ENCODE results near the gene RTP3.

Gene RTP3

DNA sequence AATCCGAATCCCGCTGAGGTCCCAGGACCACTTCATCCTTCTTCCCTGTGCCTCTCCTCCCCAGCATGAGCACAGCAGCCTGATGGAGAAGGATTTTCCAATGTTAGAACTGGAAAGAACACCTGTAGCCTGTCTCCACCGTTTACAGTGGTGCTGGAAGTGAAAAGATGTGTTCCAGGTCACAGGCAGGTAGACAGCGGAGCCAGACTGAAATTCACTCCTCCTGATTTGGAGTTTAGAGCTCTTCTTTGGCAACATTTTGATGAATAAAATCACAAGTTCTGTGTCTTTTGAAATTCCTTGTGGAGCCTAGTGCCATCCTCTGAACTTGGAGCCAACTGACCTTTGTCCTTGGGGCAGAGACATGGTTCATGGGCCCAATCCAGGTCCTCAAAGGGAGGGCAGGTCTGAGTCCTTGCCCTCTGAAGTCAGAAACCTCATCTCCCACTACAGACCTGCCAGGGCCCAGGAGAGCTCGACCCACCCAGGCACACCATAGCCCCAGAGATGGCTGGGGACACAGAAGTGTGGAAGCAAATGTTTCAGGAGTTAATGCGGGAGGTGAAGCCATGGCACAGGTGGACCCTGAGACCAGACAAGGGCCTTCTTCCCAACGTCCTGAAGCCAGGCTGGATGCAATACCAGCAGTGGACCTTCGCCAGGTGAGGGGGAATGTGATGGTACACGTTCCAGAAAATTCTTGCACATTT is at the start of gene RTP3:
TSS of gene RTP3 (plus strand) at position 421 of the 710 bp plus-strand sequence. CDS start at position 508, 87 bp downstream.
- H3K27me3 ChIP-seq (ENCODE audit: control insufficient read depth in 1 of 2, insufficient read depth in 2 of 2, low read length in 2 of 2) = no peaks in the 10 kb centered on the region
- H3K4me3 ChIP-seq (ENCODE audit: low read depth in 1 of 2, low read length in 2 of 2) = no peak within 1 kb of the TSS
- no peaks in the 10 kb centered on the region for H3K9me3 ChIP-seq (ENCODE audit: low read length)
- H3K9ac ChIP-seq (ENCODE audit: low read length) = no peak within 1 kb of the TSS
- peaks cover 10% of the 10 kb centered on the region for H3K4me1 ChIP-seq (ENCODE audit: insufficient read depth, low read length)
- no peaks in the 10 kb centered on the region for H3K36me3 ChIP-seq (ENCODE audit: insufficient read depth, low read length)
- no peak within 1 kb of the TSS for H3K27ac ChIP-seq (ENCODE audit: low read depth, low read length)

GRCh38 chr3:46448721-46449120 is 49.1 kb upstream of the RTP3 start:
- Histone ChIP-seq H3K9ac (ENCODE audit: low read length) (no peak overlapping the region), H3K27me3 (ENCODE audit: control insufficient read depth in 1 of 2, insufficient read depth in 2 of 2, low read length in 2 of 2) (no peaks in the 10 kb centered on the region), H3K36me3 (ENCODE audit: insufficient read depth, low read length) (no peaks in the 10 kb centered on the region), H3K9me3 (ENCODE audit: low read length) (no peaks in the 10 kb centered on the region), H3K27ac (ENCODE audit: low read depth, low read length) (no peak overlapping the region), H3K4me1 (ENCODE audit: insufficient read depth, low read length) (no peaks in the 10 kb centered on the region), H3K4me3 (ENCODE audit: low read depth in 1 of 2, low read length in 2 of 2) (no peak overlapping the region)

DNA sequence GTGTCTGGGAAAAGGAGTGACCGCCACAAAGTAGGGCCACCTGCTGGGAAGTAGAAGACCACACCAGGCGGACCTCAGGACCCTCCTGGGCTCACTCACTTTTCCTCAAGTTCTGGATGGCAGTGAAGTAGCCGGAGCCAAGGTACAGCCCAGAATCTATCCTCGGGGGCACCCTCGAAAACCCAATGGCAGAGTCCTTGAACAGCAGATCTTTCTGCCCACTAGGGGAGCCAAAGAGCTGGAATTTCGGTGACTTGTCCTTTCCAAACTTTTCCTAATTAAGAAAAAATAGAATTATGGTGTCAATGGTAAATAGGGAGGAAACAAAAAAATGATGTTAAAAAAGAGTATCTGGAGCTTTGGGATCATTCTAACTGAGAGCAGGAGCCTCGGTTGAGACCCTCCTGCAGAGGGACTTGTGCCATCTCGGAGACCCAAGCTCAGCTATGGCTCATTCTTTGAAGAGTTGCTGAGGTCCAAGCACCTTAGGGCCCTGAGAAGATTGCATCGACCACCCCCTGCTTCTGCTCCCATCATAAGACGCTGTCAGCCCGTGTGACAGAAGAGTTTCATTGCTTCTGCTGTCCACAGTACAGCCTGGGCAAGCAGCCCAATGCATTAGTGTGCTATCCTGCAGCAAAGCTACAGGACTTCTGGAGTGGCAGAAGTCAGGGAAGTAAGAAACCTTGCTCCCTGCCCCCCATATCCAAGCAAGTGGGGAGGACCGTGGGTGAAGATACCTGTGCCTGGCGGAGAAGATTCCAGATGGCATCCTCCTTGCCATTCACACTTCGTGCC is 47.8 kb upstream of the RTP3 start:
- Histone ChIP-seq H3K36me3 (ENCODE audit: insufficient read depth, low read length) (no peaks in the 10 kb centered on the region), H3K9me3 (ENCODE audit: low read length) (no peaks in the 10 kb centered on the region), H3K4me3 (ENCODE audit: low read depth in 1 of 2, low read length in 2 of 2) (no peak overlapping the region), H3K27me3 (ENCODE audit: control insufficient read depth in 1 of 2, insufficient read depth in 2 of 2, low read length in 2 of 2) (no peaks in the 10 kb centered on the region), H3K4me1 (ENCODE audit: insufficient read depth, low read length) (no peaks in the 10 kb centered on the region), H3K27ac (ENCODE audit: low read depth, low read length) (no peak overlapping the region), H3K9ac (ENCODE audit: low read length) (no peak overlapping the region)

DNA sequence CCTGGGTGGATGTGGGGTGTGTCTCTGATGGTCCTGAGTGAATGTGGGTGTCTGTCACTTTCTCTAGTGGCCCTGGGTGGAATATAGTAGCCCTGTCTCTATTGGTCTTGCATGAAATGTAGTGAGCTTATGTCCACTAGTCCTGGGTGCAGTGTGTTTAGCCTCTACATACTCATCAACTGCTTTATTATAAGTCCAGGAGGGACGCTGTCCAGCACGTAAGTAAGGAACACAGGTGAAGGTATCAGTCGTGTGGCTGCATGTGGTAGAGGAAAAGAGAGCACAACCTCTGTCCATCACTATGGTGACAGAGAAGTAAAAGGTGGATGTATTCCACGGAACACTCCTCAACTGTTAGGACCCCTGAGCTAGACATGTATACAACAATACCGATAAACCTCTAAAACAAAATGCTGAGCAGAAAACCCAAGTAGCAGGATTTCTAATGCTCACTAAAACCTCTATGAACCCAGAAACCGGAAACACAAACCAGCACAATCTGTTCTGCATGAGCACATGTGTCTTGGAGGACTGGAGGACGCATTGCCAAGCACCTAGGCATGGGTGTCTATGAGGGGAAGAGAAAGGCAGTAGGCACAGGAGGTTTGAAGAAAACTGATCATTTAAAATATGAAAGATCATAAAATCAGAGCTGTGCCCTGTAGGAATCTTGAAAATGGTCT is 44.1 kb upstream of the RTP3 start:
- no peaks in the 10 kb centered on the region for H3K4me1 ChIP-seq (ENCODE audit: insufficient read depth, low read length)
- no peak overlapping the region for H3K9ac ChIP-seq (ENCODE audit: low read length)
- H3K9me3 ChIP-seq (ENCODE audit: low read length) = no peaks in the 10 kb centered on the region
- H3K27ac ChIP-seq (ENCODE audit: low read depth, low read length) = no peak overlapping the region
- H3K27me3 ChIP-seq (ENCODE audit: control insufficient read depth in 1 of 2, insufficient read depth in 2 of 2, low read length in 2 of 2) = no peaks in the 10 kb centered on the region
- no peak overlapping the region for H3K4me3 ChIP-seq (ENCODE audit: low read depth in 1 of 2, low read length in 2 of 2)
- H3K36me3 ChIP-seq (ENCODE audit: insufficient read depth, low read length) = no peaks in the 10 kb centered on the region

- Histone ChIP-seq H3K9ac (ENCODE audit: low read length) (no peak overlapping the region), H3K4me3 (ENCODE audit: low read depth in 1 of 2, low read length in 2 of 2) (no peak overlapping the region), H3K27ac (ENCODE audit: low read depth, low read length) (no peak overlapping the region), H3K36me3 (ENCODE audit: insufficient read depth, low read length) (no peaks in the 10 kb centered on the region), H3K4me1 (ENCODE audit: insufficient read depth, low read length) (no peaks in the 10 kb centered on the region), H3K27me3 (ENCODE audit: control insufficient read depth in 1 of 2, insufficient read depth in 2 of 2, low read length in 2 of 2) (no peaks in the 10 kb centered on the region), H3K9me3 (ENCODE audit: low read length) (no peaks in the 10 kb centered on the region)
Measured at GRCh38 chr3:46454209-46454595, 43.6 kb upstream of the RTP3 start.

- no peak overlapping the region for H3K9ac ChIP-seq (ENCODE audit: low read length)
- H3K36me3 ChIP-seq (ENCODE audit: insufficient read depth, low read length) = no peaks in the 10 kb centered on the region
- H3K27me3 ChIP-seq (ENCODE audit: control insufficient read depth in 1 of 2, insufficient read depth in 2 of 2, low read length in 2 of 2) = no peaks in the 10 kb centered on the region
- no peak overlapping the region for H3K27ac ChIP-seq (ENCODE audit: low read depth, low read length)
- H3K9me3 ChIP-seq (ENCODE audit: low read length) = no peaks in the 10 kb centered on the region
- H3K4me1 ChIP-seq (ENCODE audit: insufficient read depth, low read length) = no peaks in the 10 kb centered on the region
- no peak overlapping the region for H3K4me3 ChIP-seq (ENCODE audit: low read depth in 1 of 2, low read length in 2 of 2)
Measured at GRCh38 chr3:46454606-46455005, 43.2 kb upstream of the RTP3 start.

DNA sequence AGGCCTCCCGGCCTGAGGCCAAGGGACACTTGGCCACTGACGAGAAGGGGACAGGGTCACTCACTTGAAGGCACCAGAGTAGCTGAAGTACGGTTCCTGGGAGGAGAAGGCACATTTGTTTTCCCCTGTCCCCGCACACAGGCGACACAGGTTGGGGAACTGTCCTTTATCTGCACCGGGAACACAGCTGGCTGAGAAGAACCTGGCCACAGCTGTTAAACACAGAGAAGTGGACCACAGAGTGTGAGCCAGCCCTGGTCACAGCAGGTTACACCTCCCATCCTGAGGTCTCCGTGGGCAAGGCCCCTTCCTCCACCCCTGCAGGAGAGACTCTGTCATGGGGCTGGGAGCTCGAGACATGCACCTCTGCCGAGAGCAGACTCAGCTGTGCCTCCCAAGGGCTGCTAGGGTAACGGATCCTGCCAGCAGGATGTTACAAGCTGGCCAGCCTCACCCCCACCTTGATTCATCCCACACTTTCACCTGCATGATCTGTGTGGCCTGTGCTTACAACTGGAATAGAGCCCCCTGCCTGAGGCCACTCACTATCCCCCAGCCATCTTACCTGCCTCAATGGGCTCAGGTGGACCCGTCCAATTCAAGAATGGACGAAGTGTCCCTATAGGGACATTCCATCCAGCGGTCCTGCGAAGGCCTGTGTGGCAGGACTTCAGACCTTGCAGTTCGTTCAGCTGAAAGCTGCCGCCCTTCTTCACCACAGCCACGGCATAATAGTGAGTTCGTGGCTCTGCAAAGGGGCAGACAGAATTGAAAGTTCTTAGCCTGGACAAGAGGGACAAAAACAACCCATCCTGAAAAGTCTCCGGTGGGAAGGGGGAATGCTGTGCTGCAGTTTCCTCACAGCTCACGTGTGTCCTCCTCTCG is 42.3 kb upstream of the RTP3 start:
- H3K36me3 ChIP-seq (ENCODE audit: insufficient read depth, low read length) = no peaks in the 10 kb centered on the region
- no peak overlapping the region for H3K27ac ChIP-seq (ENCODE audit: low read depth, low read length)
- no peaks in the 10 kb centered on the region for H3K4me1 ChIP-seq (ENCODE audit: insufficient read depth, low read length)
- no peak overlapping the region for H3K9ac ChIP-seq (ENCODE audit: low read length)
- no peaks in the 10 kb centered on the region for H3K27me3 ChIP-seq (ENCODE audit: control insufficient read depth in 1 of 2, insufficient read depth in 2 of 2, low read length in 2 of 2)
- H3K9me3 ChIP-seq (ENCODE audit: low read length) = no peaks in the 10 kb centered on the region
- no peak overlapping the region for H3K4me3 ChIP-seq (ENCODE audit: low read depth in 1 of 2, low read length in 2 of 2)

- H3K4me3 ChIP-seq (ENCODE audit: low read depth in 1 of 2, low read length in 2 of 2) = no peak overlapping the region
- H3K4me1 ChIP-seq (ENCODE audit: insufficient read depth, low read length) = no peaks in the 10 kb centered on the region
- no peak overlapping the region for H3K9ac ChIP-seq (ENCODE audit: low read length)
- no peaks in the 10 kb centered on the region for H3K36me3 ChIP-seq (ENCODE audit: insufficient read depth, low read length)
- no peak overlapping the region for H3K27ac ChIP-seq (ENCODE audit: low read depth, low read length)
- no peaks in the 10 kb centered on the region for H3K27me3 ChIP-seq (ENCODE audit: control insufficient read depth in 1 of 2, insufficient read depth in 2 of 2, low read length in 2 of 2)
- no peaks in the 10 kb centered on the region for H3K9me3 ChIP-seq (ENCODE audit: low read length)
Measured at GRCh38 chr3:46456118-46456517, 41.7 kb upstream of the RTP3 start.

- Histone ChIP-seq H3K27me3 (ENCODE audit: control insufficient read depth in 1 of 2, insufficient read depth in 2 of 2, low read length in 2 of 2) (peaks cover 6 to 27% of the 10 kb centered on the region in 2 donors), H3K4me3 (ENCODE audit: low read depth in 1 of 2, low read length in 2 of 2) (no peak overlapping the region)
Measured at GRCh38 chr3:46460051-46460450, 37.7 kb upstream of the RTP3 start.

DNA sequence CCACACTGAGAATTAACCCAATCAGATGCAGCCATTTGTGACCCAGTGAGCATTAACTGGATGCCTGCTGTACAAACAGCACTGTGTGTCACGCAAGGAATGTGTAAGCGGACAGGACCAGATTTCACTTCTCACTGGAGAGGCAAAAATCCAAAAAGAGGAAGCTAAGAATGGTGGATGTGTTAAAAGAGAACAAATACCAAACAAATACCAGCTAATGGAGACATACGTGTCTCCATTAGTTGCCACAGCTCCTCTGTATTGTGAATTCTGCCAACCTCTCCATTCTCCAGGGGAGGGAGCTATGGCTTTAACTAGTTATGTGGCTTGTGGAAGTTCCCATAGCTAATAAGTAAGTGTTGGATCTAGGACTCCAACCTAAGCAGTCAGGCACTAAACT is 35.7 kb upstream of the RTP3 start:
- H3K27me3 ChIP-seq (ENCODE audit: control insufficient read depth in 1 of 2, insufficient read depth in 2 of 2, low read length in 2 of 2) = peaks cover 11 to 30% of the 10 kb centered on the region in 2 donors
- H3K4me1 ChIP-seq (ENCODE audit: insufficient read depth, low read length) = no peaks in the 10 kb centered on the region
- no peaks in the 10 kb centered on the region for H3K36me3 ChIP-seq (ENCODE audit: insufficient read depth, low read length)
- H3K27ac ChIP-seq (ENCODE audit: low read depth, low read length) = no peak overlapping the region
- H3K4me3 ChIP-seq (ENCODE audit: low read depth in 1 of 2, low read length in 2 of 2) = no peak overlapping the region
- H3K9me3 ChIP-seq (ENCODE audit: low read length) = no peaks in the 10 kb centered on the region
- H3K9ac ChIP-seq (ENCODE audit: low read length) = no peak overlapping the region

More at GRCh38 chr3:46460051-46460450, 37.7 kb upstream of the RTP3 start:
- no peaks in the 10 kb centered on the region for H3K4me1 ChIP-seq (ENCODE audit: insufficient read depth, low read length)
- no peaks in the 10 kb centered on the region for H3K36me3 ChIP-seq (ENCODE audit: insufficient read depth, low read length)
- no peak overlapping the region for H3K9ac ChIP-seq (ENCODE audit: low read length)
- no peaks in the 10 kb centered on the region for H3K9me3 ChIP-seq (ENCODE audit: low read length)
- no peak overlapping the region for H3K27ac ChIP-seq (ENCODE audit: low read depth, low read length)

DNA sequence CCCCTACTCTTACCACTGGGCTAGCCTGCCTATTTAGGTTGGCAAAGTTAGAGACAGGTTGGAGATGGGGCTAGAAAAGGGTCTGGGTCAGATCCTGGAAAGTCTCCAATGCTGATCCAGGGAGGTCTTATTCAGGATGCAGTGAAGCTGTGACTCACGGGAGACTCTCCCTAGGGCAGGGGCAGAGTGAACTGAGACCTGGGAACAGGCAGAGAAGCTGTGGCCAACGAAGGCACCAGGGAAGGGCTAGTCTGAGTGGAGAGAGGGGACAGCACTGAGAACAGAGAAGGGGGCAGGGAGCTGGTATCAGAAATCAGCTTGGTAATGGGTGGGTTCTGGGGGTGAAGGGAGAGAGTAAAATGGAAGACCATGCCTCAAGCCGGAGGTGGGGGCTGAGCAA is 35.3 kb upstream of the RTP3 start:
- Histone ChIP-seq H3K9ac (ENCODE audit: low read length) (no peak overlapping the region), H3K36me3 (ENCODE audit: insufficient read depth, low read length) (no peaks in the 10 kb centered on the region), H3K27ac (ENCODE audit: low read depth, low read length) (no peak overlapping the region), H3K4me1 (ENCODE audit: insufficient read depth, low read length) (no peaks in the 10 kb centered on the region), H3K27me3 (ENCODE audit: control insufficient read depth in 1 of 2, insufficient read depth in 2 of 2, low read length in 2 of 2) (peaks cover 11 to 30% of the 10 kb centered on the region in 2 donors), H3K4me3 (ENCODE audit: low read depth in 1 of 2, low read length in 2 of 2) (no peak overlapping the region), H3K9me3 (ENCODE audit: low read length) (no peaks in the 10 kb centered on the region)
